Mesendoderm (in vitro differentiated cells): Measurements from ENCODE around the gene SLC43A3.

Experiments
- DNase-seq: peaks from one replicate; pipeline ENCODE4 v3.0.0; 2013
- H2AK5ac ChIP-seq: 2 replicates; pipeline ENCODE4 v1.6.1; 2013; ENCODE audit warnings: low read length, inconsistent platforms
- H2BK120ac ChIP-seq: 2 replicates; pipeline ENCODE4 v1.6.1; 2013; ENCODE audit warnings: low read depth, mild to moderate bottlenecking, low read length, moderate library complexity, mixed read lengths
- H2BK15ac ChIP-seq: replicated peaks from 2 replicates; pipeline ENCODE4 v1.6.1; 2013; ENCODE audit warnings: low read depth, mild to moderate bottlenecking, moderate library complexity
- H2BK5ac ChIP-seq: 2 replicates; pipeline ENCODE4 v1.6.1; 2013; ENCODE audit warnings: low read length, inconsistent platforms
- H3K18ac ChIP-seq: 2 replicates; pipeline ENCODE4 v1.6.1; 2013; ENCODE audit warnings: mild to moderate bottlenecking, low read length, mixed read lengths
- H3K23ac ChIP-seq: one replicate; pipeline ENCODE4 v1.6.1; 2013; ENCODE audit warnings: low read length
- H3K27ac ChIP-seq: 2 replicates; pipeline ENCODE4 v1.5.1; 2013; ENCODE audit warnings: low read depth, mild to moderate bottlenecking, inconsistent platforms, low read length, moderate library complexity
- H3K27me3 ChIP-seq: 2 replicates; pipeline ENCODE4 v1.6.1; 2013; ENCODE audit warnings: low read length, control low read depth, mild to moderate bottlenecking, inconsistent platforms; ENCODE audit not compliant: insufficient read depth, poor library complexity
- H3K36me3 ChIP-seq: 2 replicates; pipeline ENCODE4 v1.6.1; 2013; ENCODE audit warnings: low read length, inconsistent platforms; ENCODE audit not compliant: control insufficient read depth, insufficient read depth
- H3K4ac ChIP-seq: one replicate; pipeline ENCODE4 v1.6.1; 2013; ENCODE audit warnings: low read depth, mild to moderate bottlenecking, low read length, moderate library complexity
- H3K4me1 ChIP-seq: 2 replicates; pipeline ENCODE4 v1.6.1; 2013; ENCODE audit warnings: low read depth, low read length, inconsistent platforms; ENCODE audit not compliant: control insufficient read depth
- H3K4me2 ChIP-seq: 2 replicates; pipeline ENCODE4 v1.6.1; 2013; ENCODE audit warnings: low read length
- H3K4me3 ChIP-seq: 2 replicates; pipeline ENCODE4 v1.5.1; 2013; ENCODE audit warnings: mild to moderate bottlenecking, low read length
- H3K56ac ChIP-seq: one replicate; pipeline ENCODE4 v1.6.1; 2013; ENCODE audit warnings: low read length
- H3K79me1 ChIP-seq: 2 replicates; pipeline ENCODE4 v1.6.1; 2013; ENCODE audit warnings: low read length, inconsistent platforms
- H3K79me2 ChIP-seq: 2 replicates; pipeline ENCODE4 v1.6.1; 2013; ENCODE audit warnings: mild to moderate bottlenecking, low read length; ENCODE audit not compliant: control insufficient read depth, insufficient read depth
- H3K9ac ChIP-seq: 2 replicates; pipeline ENCODE4 v1.6.1; 2013; ENCODE audit warnings: low read length, inconsistent platforms
- H4K5ac ChIP-seq: one replicate; pipeline ENCODE4 v1.6.1; 2013; ENCODE audit warnings: low read length
- H4K8ac ChIP-seq: one replicate; pipeline ENCODE4 v1.6.1; 2013; ENCODE audit warnings: low read depth, mild to moderate bottlenecking, control low read depth, low read length, moderate library complexity
- WGBS: extraction: QIAGEN DNeasy Blood & Tissue Kit; methylation state at CpG from one replicate; pipeline ENCODE4 v1.1.7; 2013; ENCODE audit warnings: low lambda C conversion rate, missing lambda C conversion rate; ENCODE audit not compliant: insufficient coverage; ENCODE audit errors: extremely low coverage; 5-methylcytosine and 5-hydroxymethylcytosine counted together

SLC43A3 gene

GRCh38 chr11:57438345-57439285 lies 11.7 kb upstream of the SLC43A3 start:
- no peak overlapping the region for H3K4me3 ChIP-seq
- no peak overlapping the region for H3K56ac ChIP-seq
- H2BK120ac ChIP-seq: no peak overlapping the region
- no peak overlapping the region for H3K23ac ChIP-seq
- WGBS: no CpG with 5 or more reads among the region's 12 CpGs
- H3K4me1 ChIP-seq: no peaks in the 10 kb centered on the region
- H3K4ac ChIP-seq: no peak overlapping the region
- H3K36me3 ChIP-seq: no peaks in the 10 kb centered on the region
- H3K79me2 ChIP-seq: no peaks in the 10 kb centered on the region
- no peak overlapping the region for H2BK15ac ChIP-seq
- H3K18ac ChIP-seq: no peak overlapping the region
- H3K27ac ChIP-seq: no peak overlapping the region
- H4K5ac ChIP-seq: no peak overlapping the region
- no peaks in the 10 kb centered on the region for H3K79me1 ChIP-seq
- H2AK5ac ChIP-seq: no peak overlapping the region
- peaks cover 2% of the 10 kb centered on the region for H3K27me3 ChIP-seq
- no peak overlapping the region for H4K8ac ChIP-seq
- H3K4me2 ChIP-seq: no peak overlapping the region
- H2BK5ac ChIP-seq: no peak overlapping the region
- DNase-seq: no peak
- H3K9ac ChIP-seq: no peak overlapping the region

- no peak for DNase-seq
- H3K4me1 ChIP-seq: no peaks in the 10 kb centered on the region
- no peak overlapping the region for H3K4me3 ChIP-seq
- H3K27ac ChIP-seq: no peak overlapping the region
- no peak overlapping the region for H3K56ac ChIP-seq
- WGBS: no CpG with 5 or more reads among the region's 7 CpGs
- no peak overlapping the region for H3K4me2 ChIP-seq
- no peaks in the 10 kb centered on the region for H3K79me1 ChIP-seq
- no peaks in the 10 kb centered on the region for H3K36me3 ChIP-seq
- no peak overlapping the region for H4K5ac ChIP-seq
- H3K27me3 ChIP-seq: peaks cover under 1% of the 10 kb centered on the region
- H2BK5ac ChIP-seq: no peak overlapping the region
- H2BK15ac ChIP-seq: no peak overlapping the region
- H3K9ac ChIP-seq: no peak overlapping the region
- no peak overlapping the region for H2AK5ac ChIP-seq
- no peaks in the 10 kb centered on the region for H3K79me2 ChIP-seq
- H3K23ac ChIP-seq: no peak overlapping the region
- no peak overlapping the region for H2BK120ac ChIP-seq
- no peak overlapping the region for H3K4ac ChIP-seq
- no peak overlapping the region for H3K18ac ChIP-seq
- H4K8ac ChIP-seq: no peak overlapping the region
These were observed 9.1 kb upstream of the SLC43A3 start for GRCh38 chr11:57436031-57436430.

GRCh38 chr11:57434640-57435546 lies 8.0 kb upstream of the SLC43A3 start:
- no peak for DNase-seq
- Histone ChIP-seq H3K9ac (no peak overlapping the region), H3K4ac (no peak overlapping the region), H4K5ac (no peak overlapping the region), H3K4me3 (no peak overlapping the region), H2BK120ac (no peak overlapping the region), H3K36me3 (no peaks in the 10 kb centered on the region), H3K79me2 (no peaks in the 10 kb centered on the region), H3K56ac (peak overlapping the region; percentile 15), H2AK5ac (no peak overlapping the region), H3K4me2 (no peak overlapping the region), H3K27me3 (no peaks in the 10 kb centered on the region), H3K23ac (no peak overlapping the region), H3K79me1 (no peaks in the 10 kb centered on the region), H2BK15ac (no peak overlapping the region), H2BK5ac (no peak overlapping the region), H4K8ac (no peak overlapping the region), H3K27ac (no peak overlapping the region), H3K4me1 (no peaks in the 10 kb centered on the region), H3K18ac (no peak overlapping the region)
- WGBS: no CpG with 5 or more reads among the region's 15 CpGs

GRCh38 chr11:57432714-57433163 lies 5.8 kb upstream of the SLC43A3 start:
- no peaks in the 10 kb centered on the region for H3K79me1 ChIP-seq
- H3K4me2 ChIP-seq: no peak overlapping the region
- no peak overlapping the region for H2AK5ac ChIP-seq
- H3K27me3 ChIP-seq: no peaks in the 10 kb centered on the region
- H3K18ac ChIP-seq: no peak overlapping the region
- no peak overlapping the region for H4K5ac ChIP-seq
- no peak for DNase-seq
- no peak overlapping the region for H3K9ac ChIP-seq
- H2BK15ac ChIP-seq: no peak overlapping the region
- no peak overlapping the region for H4K8ac ChIP-seq
- no peak overlapping the region for H3K4me3 ChIP-seq
- H3K4ac ChIP-seq: no peak overlapping the region
- H3K56ac ChIP-seq: no peak overlapping the region
- no peak overlapping the region for H2BK5ac ChIP-seq
- no CpG with 5 or more reads among the region's 7 CpGs for WGBS
- H3K36me3 ChIP-seq: no peaks in the 10 kb centered on the region
- peak overlapping the region; percentile 66 for H3K23ac ChIP-seq
- H3K79me2 ChIP-seq: no peaks in the 10 kb centered on the region
- H2BK120ac ChIP-seq: no peak overlapping the region
- no peaks in the 10 kb centered on the region for H3K4me1 ChIP-seq
- H3K27ac ChIP-seq: no peak overlapping the region

GRCh38 chr11:57432149-57432561 lies 5.2 kb upstream of the SLC43A3 start:
- Histone ChIP-seq H3K4me3 (no peak overlapping the region), H3K79me2 (no peaks in the 10 kb centered on the region), H3K79me1 (no peaks in the 10 kb centered on the region), H3K23ac (no peak overlapping the region), H3K4me1 (peaks cover 3% of the 10 kb centered on the region), H4K8ac (no peak overlapping the region), H3K27me3 (no peaks in the 10 kb centered on the region), H3K18ac (no peak overlapping the region), H2BK5ac (no peak overlapping the region), H3K9ac (no peak overlapping the region), H3K4ac (no peak overlapping the region), H2BK120ac (no peak overlapping the region), H2AK5ac (no peak overlapping the region), H3K27ac (no peak overlapping the region), H3K36me3 (no peaks in the 10 kb centered on the region), H4K5ac (no peak overlapping the region), H3K56ac (no peak overlapping the region), H2BK15ac (no peak overlapping the region), H3K4me2 (no peak overlapping the region)
- WGBS: no CpG with 5 or more reads among the region's 5 CpGs
- no peak for DNase-seq
